GM21447 (cell line): Measurements from ENCODE around the gene MED7.

Experiments used
- ATAC-seq: cut with Tn5 transposase; IDR thresholded peaks from one replicate; pipeline ENCODE4 v1.9.1; 2021; ENCODE audit not compliant: unreplicated experiment

Gene MED7

GRCh38 chr5:157164521-157164920, 21.9 kb upstream of the MED7 start:
- ATAC-seq, result no peak

- no peak for ATAC-seq
These were observed 20.4 kb upstream of the MED7 start for GRCh38 chr5:157162919-157163510.

GRCh38 chr5:157161996-157162395, 19.3 kb upstream of the MED7 start:
- no peak for ATAC-seq

- ATAC-seq, result no peak
These were observed 17.3 kb upstream of the MED7 start for GRCh38 chr5:157160001-157160400.

GRCh38 chr5:157159209-157159751, 16.6 kb upstream of the MED7 start:
- no peak for ATAC-seq

GRCh38 chr5:157157293-157157891, 14.7 kb upstream of the MED7 start:
- ATAC-seq, result no peak

- no peak for ATAC-seq
These were observed 12.6 kb upstream of the MED7 start for GRCh38 chr5:157155297-157155696.

GRCh38 chr5:157150995-157151394, 8.3 kb upstream of the MED7 start:
- no peak for ATAC-seq

- ATAC-seq, result peak; percentile 65
These were observed 6.3 kb upstream of the MED7 start for GRCh38 chr5:157148734-157149615.

- ATAC-seq, result peak; percentile 37
These were observed 684 bp upstream of the MED7 start for GRCh38 chr5:157143127-157143971.

- ATAC-seq, result no peak
These were observed 5.0 kb downstream of the MED7 start for GRCh38 chr5:157137691-157138090.

- ATAC-seq, result no peak
These were observed 10.4 kb downstream of the MED7 start for GRCh38 chr5:157132281-157132612.

GRCh38 chr5:157130925-157131324, 11.7 kb downstream of the MED7 start:
- ATAC-seq, result no peak

GRCh38 chr5:157121709-157122108, 21.0 kb downstream of the MED7 start:
- ATAC-seq, result no peak

- ATAC-seq, result no peak
These were observed 22.6 kb downstream of the MED7 start for GRCh38 chr5:157120102-157120501.

GRCh38 chr5:157116483-157116954, 26.1 kb downstream of the MED7 start:
- peak; percentile 61 for ATAC-seq

GRCh38 chr5:157115502-157115901, 27.2 kb downstream of the MED7 start:
- ATAC-seq, result no peak

- ATAC-seq, result no peak
These were observed 27.7 kb downstream of the MED7 start for GRCh38 chr5:157115012-157115411.

GRCh38 chr5:157113002-157113401, 29.7 kb downstream of the MED7 start:
- ATAC-seq, result no peak

GRCh38 chr5:157109744-157110143, 32.9 kb downstream of the MED7 start:
- peak; percentile 67 for ATAC-seq

- peak; percentile 88 for ATAC-seq
These were observed 33.7 kb downstream of the MED7 start, which contains the start of gene HAVCR2 for GRCh38 chr5:157108976-157109375. Gene HAVCR2 (minus strand): TSS chr5:157109044. CDS start chr5:157108983, 61 bp downstream.
